Hepatocyte (in vitro differentiated cells): ENCODE data around the gene CHST11.

Experiments used
- CTCF ChIP-seq: fragments of 200-600 bp; sonication (generic); IDR thresholded peaks from 2 replicates; pipeline ENCODE4 v1.5.1; 2016; ENCODE audit warnings: antibody characterized with exemption, mild to moderate bottlenecking; ENCODE audit not compliant: poor library complexity
- EZH2 ChIP-seq: fragments of 200-600 bp; sonication (generic); IDR thresholded peaks from 2 replicates; pipeline ENCODE4 v1.6.1; 2016; ENCODE audit warnings: antibody characterized with exemption, mild to moderate bottlenecking, borderline replicate concordance

- TF ChIP-seq CTCF (no peak), EZH2 (no peak)
Observed at GRCh38 chr12:104546575-104546974, 89.8 kb downstream of the CHST11 start.
